Measurements from ENCODE around the gene PARP4.

- TF ChIP-seq CTCF (conservative IDR thresholded peaks at IDR 0.05; ENCODE audit: low read length) = no peak
- TF ChIP-seq EZH2phosphoT487 (IDR thresholded peaks at IDR 0.05; ENCODE audit: borderline replicate concordance) = no peak
Observed at GRCh38 chr13:24459726-24460125, 52.9 kb downstream of the PARP4 start.

Data from Loucy (cell line).